ENCODE measurements around the gene IGSF3.
"Not testable (repeated sequence)": the region's sequence is repeated elsewhere in the genome, so short reads cannot be mapped to it uniquely, and the experiment has no call there.

- not testable (repeated sequence) for TF ChIP-seq E2F4 (CRISPR knock-in tag; IDR thresholded peaks at IDR 0.05; ENCODE audit: borderline replicate concordance, low read depth); ZBTB21 (CRISPR knock-in tag; IDR thresholded peaks at IDR 0.05; ENCODE audit: borderline replicate concordance); NR2C2 (CRISPR knock-in tag; IDR thresholded peaks at IDR 0.05); ELF4 (CRISPR knock-in tag; IDR thresholded peaks at IDR 0.05; ENCODE audit: low read depth); GABPB1 (CRISPR knock-in tag; IDR thresholded peaks at IDR 0.05); ETV6 (CRISPR knock-in tag; IDR thresholded peaks at IDR 0.05); CREB1 (CRISPR knock-in tag; IDR thresholded peaks at IDR 0.05); JAZF1 (CRISPR knock-in tag; IDR thresholded peaks at IDR 0.05)
- TF ChIP-seq, protein P1, sequence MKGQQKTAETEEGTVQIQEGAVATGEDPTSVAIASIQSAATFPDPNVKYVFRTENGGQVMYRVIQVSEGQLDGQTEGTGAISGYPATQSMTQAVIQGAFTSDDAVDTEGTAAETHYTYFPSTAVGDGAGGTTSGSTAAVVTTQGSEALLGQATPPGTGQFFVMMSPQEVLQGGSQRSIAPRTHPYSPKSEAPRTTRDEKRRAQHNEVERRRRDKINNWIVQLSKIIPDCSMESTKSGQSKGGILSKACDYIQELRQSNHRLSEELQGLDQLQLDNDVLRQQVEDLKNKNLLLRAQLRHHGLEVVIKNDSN (CRISPR knock-in tag; IDR thresholded peaks at IDR 0.05) = not testable (repeated sequence)
- TF ChIP-seq, protein P2, sequence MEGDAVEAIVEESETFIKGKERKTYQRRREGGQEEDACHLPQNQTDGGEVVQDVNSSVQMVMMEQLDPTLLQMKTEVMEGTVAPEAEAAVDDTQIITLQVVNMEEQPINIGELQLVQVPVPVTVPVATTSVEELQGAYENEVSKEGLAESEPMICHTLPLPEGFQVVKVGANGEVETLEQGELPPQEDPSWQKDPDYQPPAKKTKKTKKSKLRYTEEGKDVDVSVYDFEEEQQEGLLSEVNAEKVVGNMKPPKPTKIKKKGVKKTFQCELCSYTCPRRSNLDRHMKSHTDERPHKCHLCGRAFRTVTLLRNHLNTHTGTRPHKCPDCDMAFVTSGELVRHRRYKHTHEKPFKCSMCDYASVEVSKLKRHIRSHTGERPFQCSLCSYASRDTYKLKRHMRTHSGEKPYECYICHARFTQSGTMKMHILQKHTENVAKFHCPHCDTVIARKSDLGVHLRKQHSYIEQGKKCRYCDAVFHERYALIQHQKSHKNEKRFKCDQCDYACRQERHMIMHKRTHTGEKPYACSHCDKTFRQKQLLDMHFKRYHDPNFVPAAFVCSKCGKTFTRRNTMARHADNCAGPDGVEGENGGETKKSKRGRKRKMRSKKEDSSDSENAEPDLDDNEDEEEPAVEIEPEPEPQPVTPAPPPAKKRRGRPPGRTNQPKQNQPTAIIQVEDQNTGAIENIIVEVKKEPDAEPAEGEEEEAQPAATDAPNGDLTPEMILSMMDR (IDR thresholded peaks at IDR 0.05) = not testable (repeated sequence)
- TF ChIP-seq, protein P3, sequence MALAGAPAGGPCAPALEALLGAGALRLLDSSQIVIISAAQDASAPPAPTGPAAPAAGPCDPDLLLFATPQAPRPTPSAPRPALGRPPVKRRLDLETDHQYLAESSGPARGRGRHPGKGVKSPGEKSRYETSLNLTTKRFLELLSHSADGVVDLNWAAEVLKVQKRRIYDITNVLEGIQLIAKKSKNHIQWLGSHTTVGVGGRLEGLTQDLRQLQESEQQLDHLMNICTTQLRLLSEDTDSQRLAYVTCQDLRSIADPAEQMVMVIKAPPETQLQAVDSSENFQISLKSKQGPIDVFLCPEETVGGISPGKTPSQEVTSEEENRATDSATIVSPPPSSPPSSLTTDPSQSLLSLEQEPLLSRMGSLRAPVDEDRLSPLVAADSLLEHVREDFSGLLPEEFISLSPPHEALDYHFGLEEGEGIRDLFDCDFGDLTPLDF (CRISPR knock-in tag; IDR thresholded peaks at IDR 0.05) = not testable (repeated sequence)
These were observed 19.2 kb downstream of the IGSF3 start for GRCh38 chr1:116648325-116648724.

Measured in WTC11 (cell line).